ENCODE measurements around the gene GCDH.
"Not testable (repeated sequence)": the region's sequence is repeated elsewhere in the genome, so short reads cannot be mapped to it uniquely, and the experiment has no call there.

GRCh38 chr19:12890299-12890786 is 617 bp upstream of the GCDH start:
- not testable (repeated sequence) for TF ChIP-seq CTCF, POLR2A (IDR thresholded peaks at IDR 0.05)

Measured in lower leg skin (tissue), 3 donors.